ENCODE results near the gene DNAJC27. TPM values are rescaled to one million over a fixed set of nuclear protein-coding genes. Genes with fewer than 3 reads are reported as not detected.

Gene DNAJC27
- total RNA-seq, 1 experiment from 2014 or later: 6.7 TPM

DNA sequence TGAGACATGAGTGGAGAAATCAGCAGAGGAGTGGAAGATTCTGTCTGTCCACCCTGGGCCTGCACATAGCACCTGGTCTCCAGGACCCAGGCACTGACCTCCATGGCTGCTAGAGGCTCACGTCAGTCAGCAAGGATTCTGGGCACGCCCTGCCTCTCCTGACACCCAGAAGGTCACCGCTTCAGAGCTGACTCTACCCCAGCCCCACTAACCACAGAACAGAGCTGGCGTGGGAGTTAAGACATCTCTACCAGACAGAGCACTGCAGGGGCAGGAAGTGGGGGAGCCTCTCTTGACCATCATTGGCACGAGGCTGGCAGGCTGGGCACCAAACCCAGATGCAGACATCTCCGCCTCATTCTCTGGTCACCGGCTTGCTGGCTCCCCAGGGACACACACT is 54.7 kb downstream of the DNAJC27 start:
- DNase-seq: no peak
- H3K4me2 ChIP-seq (ENCODE audit: low read depth, low read length, poor library complexity, severe bottlenecking): peak overlapping the region; percentile 99
- no peaks in the 10 kb centered on the region for H3K27me3 ChIP-seq (ENCODE audit: low read length)

GRCh38 chr2:24915796-24916195 is 56.0 kb downstream of the DNAJC27 start:
- peaks cover 27% of the 10 kb centered on the region for H3K36me3 ChIP-seq (ENCODE audit: insufficient read depth, low read length)
- DNase-seq: no peak
- H3K4me2 ChIP-seq (ENCODE audit: low read depth, low read length, poor library complexity, severe bottlenecking): no peak overlapping the region
- H2AFZ ChIP-seq (ENCODE audit: low read length): no peak overlapping the region
- H3K4me1 ChIP-seq (ENCODE audit: low read length): peaks cover 28% of the 10 kb centered on the region
- peaks cover 88% of the 10 kb centered on the region for H3K79me2 ChIP-seq (ENCODE audit: low read length)
- H3K27ac ChIP-seq (ENCODE audit: low read length): no peak overlapping the region
- no peaks in the 10 kb centered on the region for H3K27me3 ChIP-seq (ENCODE audit: low read length)
- H3K9me3 ChIP-seq (ENCODE audit: low read length): no peaks in the 10 kb centered on the region
- no peaks in the 10 kb centered on the region for H3K9me2 ChIP-seq (replicated peaks; ENCODE audit: insufficient read depth, low read length)
- no peak overlapping the region for H3K4me3 ChIP-seq (ENCODE audit: low read length)
- H3K9ac ChIP-seq (ENCODE audit: low read length): no peak overlapping the region
- H4K20me1 ChIP-seq (ENCODE audit: insufficient read depth, low read depth, low read length): peaks cover 10% of the 10 kb centered on the region; the same call in 1 of the 2 replicates

More for the DNA sequence above, 54.7 kb downstream of the DNAJC27 start:
- Histone ChIP-seq H3K27ac (ENCODE audit: low read length) (no peak overlapping the region), H3K4me3 (ENCODE audit: low read length) (peak overlapping the region; percentile 95; the same call in 1 of the 2 replicates), H3K9ac (ENCODE audit: low read length) (peak overlapping the region; percentile 91; the same call in 1 of the 2 replicates), H3K4me1 (ENCODE audit: low read length) (peaks cover 36% of the 10 kb centered on the region), H3K9me2 (replicated peaks; ENCODE audit: insufficient read depth, low read length) (no peaks in the 10 kb centered on the region), H2AFZ (ENCODE audit: low read length) (no peak overlapping the region), H4K20me1 (ENCODE audit: insufficient read depth, low read depth, low read length) (peaks cover 10% of the 10 kb centered on the region; the same call in 1 of the 2 replicates), H3K9me3 (ENCODE audit: low read length) (no peaks in the 10 kb centered on the region), H3K36me3 (ENCODE audit: insufficient read depth, low read length) (peaks cover 21% of the 10 kb centered on the region), H3K79me2 (ENCODE audit: low read length) (peaks cover 80% of the 10 kb centered on the region)

DNA sequence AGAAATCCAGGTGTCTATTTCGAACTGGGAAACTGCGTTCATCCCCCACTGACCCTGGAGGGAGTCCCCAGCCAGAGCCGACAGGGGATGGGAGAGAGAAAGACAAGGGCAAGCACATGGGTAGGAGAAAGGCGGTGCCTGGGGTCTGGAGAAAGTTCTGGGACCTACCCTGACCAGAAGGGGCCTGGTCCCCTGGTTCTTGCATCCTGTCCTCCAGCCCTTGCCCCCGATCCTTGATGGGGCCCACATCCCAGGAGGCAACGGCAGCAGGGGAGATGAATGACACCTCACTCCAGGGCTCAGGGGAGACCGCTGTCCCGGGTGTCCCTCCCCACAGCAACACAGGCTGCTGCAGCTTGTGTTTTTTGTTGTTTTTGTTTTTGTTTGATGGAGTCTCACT is 56.6 kb downstream of the DNAJC27 start:
- Histone ChIP-seq H3K9me3 (ENCODE audit: low read length) (no peaks in the 10 kb centered on the region), H3K9me2 (replicated peaks; ENCODE audit: insufficient read depth, low read length) (no peaks in the 10 kb centered on the region), H3K27ac (ENCODE audit: low read length) (no peak overlapping the region), H3K4me1 (ENCODE audit: low read length) (peaks cover 26% of the 10 kb centered on the region), H3K9ac (ENCODE audit: low read length) (no peak overlapping the region), H4K20me1 (ENCODE audit: insufficient read depth, low read depth, low read length) (peaks cover 10% of the 10 kb centered on the region; the same call in 1 of the 2 replicates), H3K27me3 (ENCODE audit: low read length) (no peaks in the 10 kb centered on the region), H3K36me3 (ENCODE audit: insufficient read depth, low read length) (peaks cover 30% of the 10 kb centered on the region), H3K4me2 (ENCODE audit: low read depth, low read length, poor library complexity, severe bottlenecking) (no peak overlapping the region), H3K4me3 (ENCODE audit: low read length) (no peak overlapping the region), H3K79me2 (ENCODE audit: low read length) (peaks cover 91% of the 10 kb centered on the region), H2AFZ (ENCODE audit: low read length) (no peak overlapping the region)
- DNase-seq: no peak

DNA sequence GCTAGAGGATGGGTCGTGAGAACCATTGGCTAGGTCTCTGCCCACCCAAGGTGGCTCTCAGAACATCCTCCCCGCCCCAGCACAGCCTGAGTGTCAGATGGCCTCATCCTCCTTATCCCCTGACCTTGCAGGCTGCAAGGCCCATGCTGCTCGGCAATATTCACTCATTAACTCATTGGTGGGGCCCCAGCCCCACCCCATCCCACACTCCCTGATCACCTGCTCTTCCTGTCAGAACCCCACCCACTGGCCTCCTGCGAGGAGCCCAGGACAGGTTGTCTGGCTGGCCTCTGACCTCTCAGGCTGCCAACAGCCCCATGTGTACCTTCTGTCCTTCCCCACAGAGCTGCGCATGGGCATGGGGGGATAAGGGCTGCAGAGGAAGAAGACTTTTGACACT is 57.0 kb downstream of the DNAJC27 start:
- Histone ChIP-seq H3K4me2 (ENCODE audit: low read depth, low read length, poor library complexity, severe bottlenecking) (no peak overlapping the region), H3K36me3 (ENCODE audit: insufficient read depth, low read length) (peaks cover 31% of the 10 kb centered on the region), H3K27ac (ENCODE audit: low read length) (no peak overlapping the region), H3K9me2 (replicated peaks; ENCODE audit: insufficient read depth, low read length) (no peaks in the 10 kb centered on the region), H3K4me3 (ENCODE audit: low read length) (no peak overlapping the region), H2AFZ (ENCODE audit: low read length) (no peak overlapping the region), H3K9me3 (ENCODE audit: low read length) (no peaks in the 10 kb centered on the region), H3K4me1 (ENCODE audit: low read length) (peaks cover 26% of the 10 kb centered on the region), H4K20me1 (ENCODE audit: insufficient read depth, low read depth, low read length) (peaks cover 10% of the 10 kb centered on the region; the same call in 1 of the 2 replicates), H3K79me2 (ENCODE audit: low read length) (peaks cover 96% of the 10 kb centered on the region), H3K27me3 (ENCODE audit: low read length) (no peaks in the 10 kb centered on the region), H3K9ac (ENCODE audit: low read length) (no peak overlapping the region)
- DNase-seq: no peak

DNA sequence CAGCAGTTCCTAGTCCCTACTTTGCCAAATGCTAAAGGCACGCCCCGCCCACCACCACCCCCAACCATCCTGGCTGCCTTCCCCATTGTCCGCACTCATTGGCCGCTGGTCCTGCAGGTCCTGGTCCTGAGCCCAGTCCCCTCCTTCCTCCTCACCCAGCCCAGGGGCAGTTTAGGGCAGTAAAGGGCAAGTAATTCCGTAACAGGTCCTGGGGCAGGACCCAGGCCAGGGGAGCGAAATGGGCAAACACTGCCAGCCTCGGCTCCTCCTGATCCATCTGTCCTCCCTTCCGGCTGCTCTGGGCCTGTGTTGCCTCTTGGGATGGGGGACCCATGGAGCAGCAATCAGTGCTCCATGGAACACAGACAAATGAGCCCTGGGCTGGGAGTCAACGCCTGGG is 57.8 kb downstream of the DNAJC27 start:
- H3K27me3 ChIP-seq (ENCODE audit: low read length): no peaks in the 10 kb centered on the region
- H3K9me2 ChIP-seq (replicated peaks; ENCODE audit: insufficient read depth, low read length): no peaks in the 10 kb centered on the region
- no peak overlapping the region for H3K4me3 ChIP-seq (ENCODE audit: low read length)
- no peak overlapping the region for H3K9ac ChIP-seq (ENCODE audit: low read length)
- peaks cover 10% of the 10 kb centered on the region; the same call in 1 of the 2 replicates for H4K20me1 ChIP-seq (ENCODE audit: insufficient read depth, low read depth, low read length)
- H2AFZ ChIP-seq (ENCODE audit: low read length): no peak overlapping the region
- no peak overlapping the region for H3K4me2 ChIP-seq (ENCODE audit: low read depth, low read length, poor library complexity, severe bottlenecking)
- peaks cover 98% of the 10 kb centered on the region for H3K79me2 ChIP-seq (ENCODE audit: low read length)
- no peak for DNase-seq
- H3K4me1 ChIP-seq (ENCODE audit: low read length): peaks cover 22% of the 10 kb centered on the region
- no peaks in the 10 kb centered on the region for H3K9me3 ChIP-seq (ENCODE audit: low read length)
- no peak overlapping the region for H3K27ac ChIP-seq (ENCODE audit: low read length)
- peaks cover 31% of the 10 kb centered on the region for H3K36me3 ChIP-seq (ENCODE audit: insufficient read depth, low read length)

DNA sequence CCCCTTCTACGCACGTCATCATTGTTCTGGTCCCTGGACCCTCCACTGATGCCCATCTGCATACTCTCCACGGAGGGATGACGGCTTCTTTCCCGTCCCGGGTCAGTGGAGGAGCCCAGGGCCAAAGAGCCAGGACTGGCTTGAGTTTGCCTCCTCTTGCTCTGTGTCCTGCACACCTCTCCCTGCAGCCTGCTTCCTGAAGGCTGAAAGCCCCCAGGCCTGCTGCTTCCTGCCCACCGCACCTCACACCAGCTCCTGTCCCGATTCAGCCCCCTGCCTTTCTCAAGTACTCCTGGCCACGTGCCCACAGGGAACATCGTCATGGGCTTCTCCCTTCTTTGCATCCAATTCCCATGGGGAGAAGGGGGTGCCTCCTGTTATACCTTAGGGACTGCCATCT is 58.8 kb downstream of the DNAJC27 start:
- Histone ChIP-seq H3K9me2 (replicated peaks; ENCODE audit: insufficient read depth, low read length) (no peaks in the 10 kb centered on the region), H3K9me3 (ENCODE audit: low read length) (no peaks in the 10 kb centered on the region), H3K4me3 (ENCODE audit: low read length) (no peak overlapping the region), H3K27me3 (ENCODE audit: low read length) (no peaks in the 10 kb centered on the region), H3K4me1 (ENCODE audit: low read length) (peaks cover 13% of the 10 kb centered on the region), H4K20me1 (ENCODE audit: insufficient read depth, low read depth, low read length) (peaks cover 9% of the 10 kb centered on the region; the same call in 1 of the 2 replicates), H3K4me2 (ENCODE audit: low read depth, low read length, poor library complexity, severe bottlenecking) (no peak overlapping the region), H3K36me3 (ENCODE audit: insufficient read depth, low read length) (peaks cover 27% of the 10 kb centered on the region), H2AFZ (ENCODE audit: low read length) (no peak overlapping the region), H3K79me2 (ENCODE audit: low read length) (peaks cover 98% of the 10 kb centered on the region), H3K27ac (ENCODE audit: low read length) (no peak overlapping the region), H3K9ac (ENCODE audit: low read length) (no peak overlapping the region)
- no peak for DNase-seq

- no peaks in the 10 kb centered on the region for H3K9me2 ChIP-seq (replicated peaks; ENCODE audit: insufficient read depth, low read length)
- H3K4me2 ChIP-seq (ENCODE audit: low read depth, low read length, poor library complexity, severe bottlenecking): no peak overlapping the region
- H3K9me3 ChIP-seq (ENCODE audit: low read length): no peaks in the 10 kb centered on the region
- no peak overlapping the region for H3K27ac ChIP-seq (ENCODE audit: low read length)
- no peak overlapping the region for H3K9ac ChIP-seq (ENCODE audit: low read length)
- H2AFZ ChIP-seq (ENCODE audit: low read length): no peak overlapping the region
- no peak overlapping the region for H3K4me3 ChIP-seq (ENCODE audit: low read length)
- no peaks in the 10 kb centered on the region for H3K27me3 ChIP-seq (ENCODE audit: low read length)
- H3K4me1 ChIP-seq (ENCODE audit: low read length): peaks cover 8% of the 10 kb centered on the region
- peaks cover 26% of the 10 kb centered on the region for H3K36me3 ChIP-seq (ENCODE audit: insufficient read depth, low read length)
- peaks cover 96% of the 10 kb centered on the region for H3K79me2 ChIP-seq (ENCODE audit: low read length)
- peaks cover 4% of the 10 kb centered on the region; the same call in 1 of the 2 replicates for H4K20me1 ChIP-seq (ENCODE audit: insufficient read depth, low read depth, low read length)
- no peak for DNase-seq
These were observed 59.2 kb downstream of the DNAJC27 start for GRCh38 chr2:24912523-24912922.

GRCh38 chr2:24910245-24910644 is 61.5 kb downstream of the DNAJC27 start:
- Histone ChIP-seq H3K4me3 (ENCODE audit: low read length) (no peak overlapping the region), H2AFZ (ENCODE audit: low read length) (no peak overlapping the region), H3K9ac (ENCODE audit: low read length) (no peak overlapping the region), H3K4me1 (ENCODE audit: low read length) (no peaks in the 10 kb centered on the region), H3K4me2 (ENCODE audit: low read depth, low read length, poor library complexity, severe bottlenecking) (no peak overlapping the region), H3K27ac (ENCODE audit: low read length) (no peak overlapping the region), H3K9me2 (replicated peaks; ENCODE audit: insufficient read depth, low read length) (no peaks in the 10 kb centered on the region), H3K9me3 (ENCODE audit: low read length) (no peaks in the 10 kb centered on the region), H3K36me3 (ENCODE audit: insufficient read depth, low read length) (peaks cover 26% of the 10 kb centered on the region), H3K79me2 (ENCODE audit: low read length) (peaks cover 97% of the 10 kb centered on the region), H4K20me1 (ENCODE audit: insufficient read depth, low read depth, low read length) (0 out of 2 replicates have a peak, but pooled peaks cover 3% of the 10 kb centered on the region), H3K27me3 (ENCODE audit: low read length) (no peaks in the 10 kb centered on the region)
- no peak for DNase-seq

Measured in Karpas-422 (cell line).